HG03442 (cell line): ENCODE measurements around the gene ZNF536.

Experiments used
- ATAC-seq: cut with Tn5 transposase; IDR thresholded peaks from one replicate; pipeline ENCODE4 v1.9.1; 2021; ENCODE audit warnings: mild to moderate bottlenecking, moderate library complexity; ENCODE audit not compliant: unreplicated experiment

ZNF536 gene

GRCh38 chr19:30593975-30594745 lies 222.0 kb downstream of the ZNF536 start:
- ATAC-seq = no peak

DNA sequence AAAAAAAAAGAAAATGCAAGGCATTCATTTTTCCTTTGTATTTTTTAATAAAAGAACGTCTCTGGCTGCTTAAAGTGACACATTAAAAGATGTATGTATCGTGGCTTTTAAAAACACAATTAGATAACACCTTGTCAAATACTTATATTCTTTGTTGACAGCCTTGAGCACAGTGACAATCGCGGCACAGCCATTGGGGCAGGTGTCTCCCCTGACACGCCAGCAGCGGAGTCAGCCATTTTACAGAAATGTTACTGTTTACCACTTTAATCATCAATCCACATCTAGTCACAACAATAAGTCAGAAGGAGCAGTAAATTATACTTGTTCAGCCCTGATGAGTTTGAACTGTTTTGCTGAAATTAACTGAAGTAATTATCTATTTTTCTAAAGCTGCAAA lies 224.1 kb downstream of the ZNF536 start:
- no peak for ATAC-seq

DNA sequence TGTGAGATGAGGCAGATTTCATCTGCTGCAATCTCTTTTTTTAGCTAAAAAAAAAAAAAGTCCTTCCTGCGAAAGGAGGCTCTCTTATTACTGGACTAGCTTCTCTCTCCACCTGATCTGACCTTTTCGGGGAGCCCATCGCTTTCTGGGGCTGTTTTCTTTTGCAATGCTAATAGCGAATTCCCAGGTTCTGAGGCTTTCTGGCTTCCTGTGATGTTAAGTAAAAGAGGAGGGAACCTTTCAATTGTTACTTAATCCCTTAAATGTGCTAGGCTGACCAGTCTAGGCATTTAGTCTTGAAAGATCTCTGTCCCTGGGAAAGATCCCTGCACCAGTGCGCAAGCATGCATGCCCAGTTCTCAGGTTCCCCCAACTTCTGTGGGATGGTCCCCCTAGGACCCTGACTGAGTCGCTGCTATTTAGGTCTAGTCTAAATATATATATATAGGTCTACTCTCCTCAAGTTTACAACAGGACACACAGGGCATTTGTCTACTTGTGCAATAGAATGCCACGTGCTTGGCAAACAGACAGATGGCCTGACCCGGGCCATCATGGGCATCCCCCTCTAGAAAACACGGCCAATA lies 224.7 kb downstream of the ZNF536 start:
- no peak for ATAC-seq

GRCh38 chr19:30598688-30599087 lies 226.5 kb downstream of the ZNF536 start:
- no peak for ATAC-seq

DNA sequence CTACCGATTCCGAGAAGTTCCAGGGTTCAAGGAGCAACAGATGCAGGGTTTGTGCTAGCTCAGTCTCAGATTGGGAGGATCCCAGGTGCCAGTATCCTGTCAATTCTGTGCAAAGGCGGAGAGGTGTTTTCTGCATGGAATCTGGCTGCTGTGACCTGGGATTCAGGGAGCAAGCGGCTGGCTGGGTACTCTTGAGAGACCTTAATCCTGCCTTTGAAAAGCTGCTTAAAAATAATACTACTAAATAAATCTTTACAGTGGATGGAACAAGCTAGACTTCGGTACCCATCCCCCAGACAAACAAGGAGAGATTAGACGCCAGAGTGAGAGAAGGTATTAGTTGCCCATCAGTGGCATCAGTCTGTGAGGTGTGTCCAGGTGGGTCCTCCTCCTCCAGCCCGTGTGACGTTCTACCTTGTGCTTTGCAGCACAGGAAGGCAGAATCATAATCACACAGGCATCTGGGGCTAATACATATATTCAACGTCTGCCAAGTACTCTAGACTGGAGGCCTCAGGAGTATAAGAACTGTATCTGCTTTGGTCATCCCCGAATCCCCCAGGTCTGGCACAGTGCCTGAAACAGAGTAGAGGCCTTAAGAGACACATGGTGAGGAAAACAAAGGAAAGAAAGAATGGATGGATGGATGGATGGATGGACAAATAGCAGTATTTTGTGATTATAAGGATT lies 230.6 kb downstream of the ZNF536 start:
- ATAC-seq = no peak

GRCh38 chr19:30604657-30605056 lies 232.5 kb downstream of the ZNF536 start:
- no peak for ATAC-seq

GRCh38 chr19:30605333-30605732 lies 233.1 kb downstream of the ZNF536 start:
- ATAC-seq = no peak

DNA sequence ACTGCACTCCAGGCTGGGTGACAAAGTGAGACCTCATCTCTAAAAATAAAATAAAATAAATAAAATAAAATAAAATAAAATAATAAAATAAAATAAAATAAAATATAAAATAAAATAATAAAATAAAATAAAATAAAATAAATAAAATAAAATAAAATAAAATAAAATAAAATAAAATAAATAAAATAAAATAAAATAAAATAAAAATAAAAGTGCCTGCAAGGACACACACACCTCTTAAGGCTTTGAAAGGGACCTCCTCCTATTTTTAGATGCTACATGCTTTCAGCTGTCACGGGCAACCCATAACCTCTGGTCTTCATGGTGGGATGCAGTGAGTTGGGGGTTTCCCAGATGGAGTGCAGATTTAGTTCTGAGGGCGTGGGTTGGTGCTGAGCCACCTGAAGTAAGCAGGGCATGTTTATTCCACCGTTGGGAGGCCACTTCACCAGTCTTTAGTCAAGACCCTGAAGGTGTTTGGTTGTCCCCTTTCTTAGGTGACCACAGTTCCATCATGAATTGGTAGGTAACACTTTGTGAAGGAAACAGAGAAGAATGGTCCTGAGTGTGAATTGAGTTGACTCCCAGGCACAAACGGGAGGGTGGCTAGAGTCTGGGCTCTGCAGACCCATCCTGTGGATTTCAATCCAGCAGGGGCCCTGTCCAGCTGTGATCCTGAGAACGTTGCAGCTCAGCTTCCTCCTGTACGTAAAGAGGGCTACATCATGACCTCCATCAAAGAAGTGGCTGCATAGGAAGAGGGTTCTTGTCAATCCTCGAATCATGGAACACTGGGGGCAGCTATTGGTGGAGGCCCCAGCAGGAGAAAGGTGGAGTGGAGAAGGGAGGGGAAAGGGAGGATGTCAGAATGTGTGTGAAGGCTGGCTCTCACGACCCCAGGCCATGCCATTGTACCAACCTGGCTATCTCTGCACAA lies 234.2 kb downstream of the ZNF536 start:
- ATAC-seq = no peak
